NK-92 (cell line): ENCODE results near the gene ZNF691.
"Not testable (repeated sequence)": the region's sequence is repeated elsewhere in the genome, so short reads cannot be mapped to it uniquely, and the experiment has no call there.

Experiments
- DNase-seq: peaks from one replicate; lab custom pipeline; 2025; ENCODE audit not compliant: unreplicated experiment; lab: John Stamatoyannopoulos, UW

The ZNF691 gene, protein sequence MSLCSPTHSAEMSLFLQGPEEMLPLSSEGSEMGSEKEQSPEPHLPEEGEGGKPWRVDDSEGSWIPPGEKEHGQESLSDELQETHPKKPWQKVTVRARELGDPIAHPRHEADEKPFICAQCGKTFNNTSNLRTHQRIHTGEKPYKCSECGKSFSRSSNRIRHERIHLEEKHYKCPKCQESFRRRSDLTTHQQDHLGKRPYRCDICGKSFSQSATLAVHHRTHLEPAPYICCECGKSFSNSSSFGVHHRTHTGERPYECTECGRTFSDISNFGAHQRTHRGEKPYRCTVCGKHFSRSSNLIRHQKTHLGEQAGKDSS

DNA sequence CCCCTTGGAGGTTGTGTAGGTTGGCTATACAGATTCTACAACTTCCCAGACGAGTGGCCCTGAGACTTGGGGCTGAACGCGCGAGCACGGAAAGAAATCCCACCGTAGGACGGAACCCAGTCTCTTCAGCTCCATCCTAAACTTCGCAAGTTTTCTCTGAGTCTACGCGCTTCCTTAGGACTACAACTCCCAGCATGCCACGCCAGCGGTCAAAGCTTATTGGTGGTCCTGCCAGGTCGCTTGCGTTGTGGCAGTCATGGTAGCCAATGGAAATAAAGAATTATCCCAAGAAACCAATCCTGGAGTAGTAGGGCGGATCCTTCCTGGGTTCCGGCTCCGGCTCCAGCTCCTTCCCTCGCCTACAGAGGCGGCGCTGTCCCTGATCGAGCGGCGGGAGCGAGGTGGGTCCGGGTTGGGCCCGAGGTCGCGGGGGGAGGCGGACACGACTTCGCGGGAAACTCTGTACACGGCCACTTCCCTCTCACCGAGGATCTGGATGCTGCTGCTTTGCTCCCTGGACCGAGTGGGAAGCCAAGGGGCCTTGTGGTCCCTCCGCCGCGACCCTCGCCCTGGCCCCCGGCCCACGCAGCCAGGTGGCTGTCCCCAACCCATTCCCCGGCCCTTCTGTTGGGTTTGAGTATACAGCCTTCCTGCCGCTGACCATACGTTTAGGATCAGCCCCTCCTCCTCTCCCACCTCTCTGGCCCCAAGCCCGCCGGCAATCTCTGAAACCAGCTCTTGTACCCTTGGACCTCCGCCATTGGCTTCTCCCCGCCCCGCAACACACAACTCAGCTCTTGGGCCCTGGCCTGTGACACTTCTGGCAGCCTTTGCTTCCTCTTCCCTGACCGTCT is at the start of gene ZNF691:
TSS of gene ZNF691 (plus strand) at position 357 of the 854 bp plus-strand sequence. CDS start 3,046 bp downstream, outside the sequence.
- DNase-seq, result no peak

DNA sequence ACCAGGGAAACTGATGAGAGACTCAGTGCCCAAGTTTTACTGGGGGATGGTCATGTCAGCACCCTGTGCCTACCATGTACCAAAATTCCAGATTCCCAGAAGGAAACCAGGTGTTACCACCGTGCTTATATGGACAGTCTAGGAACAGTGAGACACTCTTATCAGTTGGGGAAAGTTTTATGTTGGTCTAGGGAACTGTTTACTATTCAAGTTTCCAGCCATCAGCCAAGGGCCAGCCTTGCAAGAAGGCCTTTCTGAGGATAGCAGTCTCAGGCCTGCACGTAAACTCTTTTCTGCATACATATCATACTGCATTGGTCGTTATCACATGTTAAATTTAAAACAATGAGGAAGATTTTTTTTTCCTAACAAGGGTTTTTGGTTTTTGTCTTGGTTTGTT is 49.0 kb upstream of the ZNF691 start:
- DNase-seq, result no peak

DNA sequence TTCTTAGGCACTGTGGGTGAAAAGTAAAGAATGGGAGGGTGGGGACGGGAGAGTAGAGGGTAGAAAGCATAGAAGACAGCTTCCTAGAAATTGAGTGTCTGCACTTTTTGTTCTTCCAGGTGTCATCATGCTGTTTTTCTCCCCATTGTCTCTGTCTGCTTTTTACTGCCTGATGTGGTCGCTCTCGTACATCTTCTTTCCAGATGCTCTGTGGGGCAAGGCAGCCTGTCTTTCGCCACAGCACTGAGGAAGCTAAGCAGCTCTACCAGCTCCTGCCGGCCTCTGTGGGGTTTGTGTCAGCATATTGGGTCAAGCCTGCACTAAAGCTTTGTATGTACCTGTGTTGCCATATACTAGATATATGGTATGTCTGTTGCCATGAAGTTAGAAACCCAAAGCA is 48.4 kb upstream of the ZNF691 start:
- DNase-seq, result no peak

DNA sequence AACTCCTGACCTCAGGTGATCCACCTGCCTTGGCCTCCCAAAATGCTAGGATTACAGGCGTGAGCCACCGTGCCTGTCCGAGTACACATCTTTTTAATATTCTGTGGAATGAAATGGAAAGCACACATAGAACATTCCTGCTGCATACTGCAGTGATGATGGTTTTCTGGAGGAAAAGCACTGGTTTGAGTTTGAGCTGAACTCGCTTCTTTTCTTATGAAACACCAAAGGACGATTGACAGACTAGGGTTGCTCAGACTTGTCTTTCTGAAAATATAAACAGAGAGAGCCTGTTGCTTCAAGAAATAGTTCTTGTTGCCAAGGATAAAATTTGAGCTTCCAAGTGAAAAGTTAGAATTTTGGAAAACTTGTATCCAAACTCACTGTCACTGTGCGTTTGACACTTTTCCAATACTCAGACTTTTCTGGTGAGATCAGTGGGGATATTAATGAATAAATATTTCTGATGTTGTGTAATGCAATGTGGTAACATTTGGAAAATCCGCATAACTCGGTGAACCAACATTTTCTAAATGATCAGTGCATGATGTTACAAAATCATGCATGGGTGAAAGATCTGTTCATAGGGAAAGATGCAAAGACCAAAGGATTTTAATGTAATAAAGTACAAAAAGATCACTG is 44.5 kb upstream of the ZNF691 start:
- DNase-seq, result no peak

DNA sequence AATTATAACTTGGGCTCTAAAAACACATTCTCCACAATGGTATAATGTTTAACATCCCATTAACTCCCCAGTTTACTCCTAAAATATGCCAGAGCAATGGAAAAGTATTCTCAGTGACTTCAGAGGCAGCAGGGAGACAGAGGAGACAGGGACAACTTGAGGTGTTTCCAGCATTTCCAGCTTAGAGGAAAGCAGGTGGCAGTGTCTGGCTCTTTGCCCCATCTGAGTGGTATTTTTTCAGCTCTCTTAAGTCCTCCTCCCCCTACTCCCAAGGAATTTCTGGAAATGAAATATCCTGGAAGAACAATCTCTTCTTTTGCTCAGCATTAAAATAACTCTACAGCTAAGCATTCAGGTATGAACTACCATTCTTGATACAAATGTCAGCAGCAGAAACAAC is 40.2 kb upstream of the ZNF691 start:
- DNase-seq, result no peak

DNA sequence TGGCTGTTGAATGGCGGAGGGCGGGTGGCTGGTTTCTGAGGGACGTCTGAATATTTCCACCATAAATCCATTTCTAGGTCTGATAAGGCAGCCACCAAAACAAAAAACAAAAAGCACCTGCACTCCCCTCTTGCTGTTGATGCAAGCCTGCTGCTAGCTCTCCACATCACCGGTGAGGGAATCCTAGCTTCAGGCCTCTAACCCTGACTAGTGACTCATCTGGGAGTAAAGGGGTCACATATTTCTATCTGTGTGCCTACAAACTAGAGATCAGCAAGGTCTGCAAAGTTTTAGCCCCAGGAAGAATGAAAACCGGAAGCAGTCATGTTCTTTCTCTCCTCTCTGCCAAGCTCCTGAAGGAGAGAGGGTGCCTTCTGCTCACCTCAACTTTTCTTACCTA is 39.8 kb upstream of the ZNF691 start:
- DNase-seq, result no peak

DNA sequence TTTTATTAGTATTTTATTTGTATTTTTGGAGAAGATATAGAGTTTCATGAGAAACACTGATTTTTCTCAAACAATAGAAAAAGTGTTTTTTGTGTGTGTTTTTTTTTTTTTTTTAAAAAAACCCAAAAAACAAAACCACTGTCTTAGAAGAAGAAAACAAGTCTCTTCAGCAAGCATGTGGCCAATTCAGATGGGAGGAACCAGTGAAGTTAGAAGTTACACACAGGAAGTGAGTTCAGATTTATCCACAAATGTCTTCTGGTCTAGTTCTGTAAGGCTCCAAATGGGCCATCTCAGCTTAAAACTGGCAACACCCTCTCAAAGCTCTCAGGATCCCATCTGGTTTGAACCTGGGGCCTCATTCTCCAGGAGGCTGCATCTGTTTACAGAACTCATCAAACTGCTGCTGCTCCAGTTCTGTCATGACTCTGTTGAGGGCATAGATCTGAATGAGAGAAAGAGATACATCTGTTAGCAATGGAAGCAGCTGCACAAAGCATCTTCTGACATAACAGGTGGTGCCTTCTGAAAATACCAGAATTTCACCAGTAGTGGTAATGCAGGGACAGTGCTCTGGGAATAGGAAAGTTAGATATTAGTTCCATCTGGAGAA is 39.3 kb upstream of the ZNF691 start:
- DNase-seq, result no peak

DNA sequence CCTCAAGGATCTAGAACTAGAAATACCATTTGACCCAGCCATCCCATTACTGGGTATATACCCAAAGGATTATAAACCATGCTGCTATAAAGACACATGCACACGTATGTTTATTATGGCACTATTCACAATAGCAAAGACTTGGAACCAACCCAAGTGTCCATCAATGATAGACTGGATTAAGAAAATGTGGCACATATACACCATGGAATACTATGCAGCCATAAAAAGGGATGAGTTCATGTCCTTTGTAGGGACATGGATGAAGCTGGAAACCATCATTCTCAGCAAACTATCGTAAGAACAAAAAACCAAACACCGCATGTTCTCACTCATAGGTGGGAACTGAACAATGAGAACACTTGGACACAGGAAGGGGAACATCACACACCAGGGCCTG is 31.6 kb upstream of the ZNF691 start:
- DNase-seq, result not testable (repeated sequence)

DNA sequence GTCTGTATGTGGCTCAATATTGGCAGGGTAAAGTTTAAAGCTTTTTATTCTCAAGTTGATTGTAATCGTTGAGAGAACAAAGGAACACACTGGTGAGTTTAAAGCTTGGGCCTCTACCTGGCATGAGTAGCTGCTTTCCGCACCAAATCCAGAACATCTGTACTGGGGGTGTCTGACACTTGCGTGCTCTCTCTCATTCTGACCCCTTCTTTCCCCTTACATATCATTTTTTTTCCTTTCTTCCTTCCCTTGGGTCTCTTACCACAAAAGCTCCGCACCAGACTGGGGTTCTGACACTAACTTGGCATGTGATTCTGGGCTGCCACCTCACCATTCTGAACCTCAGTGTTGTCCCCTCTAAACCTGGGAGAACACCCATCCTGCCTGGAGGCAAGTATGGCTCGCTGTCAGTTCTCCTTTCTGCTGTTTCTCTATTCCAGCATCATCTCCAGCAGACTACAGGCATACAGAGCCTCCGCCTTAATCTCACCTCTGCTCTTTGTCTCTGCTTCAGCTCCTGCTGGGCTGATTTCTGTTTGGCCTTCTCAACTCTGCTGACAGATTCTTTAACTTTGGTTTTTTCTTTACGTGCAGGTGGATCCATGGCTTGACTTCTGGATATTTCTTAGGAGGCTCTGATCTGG is 30.4 kb upstream of the ZNF691 start:
- no peak for DNase-seq

DNA sequence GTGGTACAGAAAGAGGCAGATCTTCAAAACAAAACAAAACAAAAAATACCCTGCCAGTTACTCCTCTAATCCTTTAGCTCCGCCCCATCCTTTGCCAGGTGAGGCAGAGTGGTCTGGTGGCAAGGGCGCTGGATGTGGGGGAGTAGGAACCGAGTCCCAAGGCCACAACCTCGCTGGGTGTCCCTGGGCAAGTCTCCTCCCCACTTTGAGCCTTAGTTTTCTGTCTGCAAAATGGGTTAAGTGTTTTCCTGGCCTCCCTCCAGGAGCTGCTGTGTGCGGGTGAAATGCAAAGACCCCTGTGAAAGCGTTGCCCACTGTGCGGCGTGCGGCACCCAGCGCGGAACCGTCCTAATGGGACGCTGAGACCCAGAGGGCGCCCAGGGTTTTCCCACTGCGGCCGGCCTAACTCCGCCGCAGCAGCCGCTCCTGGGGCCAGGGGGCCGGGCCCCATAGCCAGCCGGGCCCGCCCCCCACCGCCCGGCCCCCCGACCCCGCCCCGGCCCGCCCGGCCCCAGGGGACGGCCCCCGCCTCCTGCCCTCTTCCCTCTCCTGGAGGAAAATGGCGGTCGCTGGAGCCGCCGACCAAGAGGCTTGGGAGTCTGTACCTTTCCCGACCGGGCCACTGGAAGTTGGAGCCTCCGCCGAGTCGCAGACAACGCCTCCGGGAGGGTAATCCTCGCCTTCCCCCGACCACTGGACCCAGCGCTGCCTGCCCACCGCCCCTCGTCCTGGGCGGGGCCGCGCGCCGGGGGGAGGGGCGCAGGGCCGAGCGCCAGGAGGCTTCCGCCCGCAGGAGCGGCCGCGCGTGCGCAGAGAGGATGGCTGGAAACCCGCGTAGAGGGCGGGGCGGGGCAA is 29.6 kb upstream of the ZNF691 start, which contains the start of the genes ERMAP and SVBP:
TSS of gene ERMAP (plus strand) at position 538 of the 855 bp plus-strand sequence. CDS start 13,327 bp downstream, outside the sequence.
TSS of gene SVBP (minus strand) at position 813 of the 855 bp plus-strand sequence. CDS start 853 bp downstream, outside the sequence.
- DNase-seq, result peak; percentile 48

DNA sequence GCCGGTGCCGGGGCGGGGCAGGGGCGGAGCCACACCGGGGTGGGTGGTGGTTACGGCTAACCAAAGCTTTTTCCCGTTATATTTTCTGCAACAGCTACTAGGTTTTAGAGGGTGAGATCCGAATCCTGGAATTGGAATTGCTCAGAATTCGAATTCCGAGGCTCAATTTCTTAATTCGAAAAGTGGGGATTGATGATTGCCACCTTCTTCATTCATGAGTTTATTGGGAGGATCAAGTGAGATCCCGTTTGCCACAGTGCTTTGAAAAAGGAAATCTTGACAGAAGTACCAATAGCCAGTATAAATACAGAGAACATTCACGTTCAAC is 29.0 kb upstream of the ZNF691 start:
- DNase-seq, result no peak

DNA sequence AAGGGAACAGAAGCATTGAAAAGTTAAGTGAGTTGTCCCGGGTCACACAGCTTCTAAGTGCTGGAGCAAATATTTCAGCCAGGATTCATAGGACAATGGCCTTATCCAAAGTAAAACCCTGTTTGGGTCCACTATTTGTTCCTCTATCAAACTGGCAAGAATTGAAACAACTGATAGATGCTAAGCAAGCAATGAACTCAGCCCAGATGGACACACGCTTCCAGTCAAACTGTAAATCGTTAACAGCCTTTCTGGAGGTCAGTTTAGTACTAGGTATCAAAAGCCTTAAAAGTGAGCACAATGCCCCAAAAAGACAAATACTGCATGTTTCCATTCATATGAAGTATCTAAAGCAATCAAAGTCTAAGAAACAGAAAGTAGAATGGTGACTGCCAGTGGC is 28.4 kb upstream of the ZNF691 start:
- no peak for DNase-seq

DNA sequence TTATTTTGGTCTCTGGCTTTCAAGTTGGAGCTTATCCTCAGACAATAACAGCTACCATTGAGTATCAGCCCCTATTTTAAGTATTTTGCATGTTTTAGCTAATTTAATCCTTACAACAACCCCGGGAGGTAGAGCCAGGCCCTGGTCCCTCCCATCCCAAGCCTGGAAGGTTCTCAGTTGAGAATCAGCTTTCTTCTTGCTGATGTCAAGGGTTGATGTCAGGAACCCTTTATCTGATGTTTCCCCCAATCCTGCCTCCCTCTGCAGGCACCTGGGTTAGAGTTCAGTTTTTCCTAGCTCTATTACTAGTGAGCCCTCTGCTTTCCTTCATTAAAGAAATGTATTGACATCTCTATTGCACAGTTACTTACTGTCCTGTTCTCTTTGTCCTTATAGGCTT is 25.6 kb upstream of the ZNF691 start:
- DNase-seq, result no peak

DNA sequence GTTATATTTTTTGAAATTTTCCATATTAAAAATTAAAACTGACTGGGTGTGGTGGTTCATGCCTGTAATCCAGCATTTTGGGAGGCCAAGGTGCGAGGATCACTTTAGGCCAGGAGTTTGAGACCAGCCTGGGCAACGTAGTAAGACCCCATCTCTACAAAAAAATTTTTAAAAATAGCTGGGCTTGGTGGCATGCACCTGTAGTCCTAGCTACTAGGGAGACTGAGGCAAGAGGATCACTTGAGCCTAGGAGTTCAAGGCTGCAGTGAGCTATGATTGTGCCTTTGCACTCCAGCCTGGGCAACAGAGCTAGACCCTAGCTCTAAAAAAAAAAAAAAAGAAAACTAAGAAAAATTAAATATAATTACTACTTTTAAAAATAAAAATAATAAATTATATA is 24.7 kb upstream of the ZNF691 start:
- DNase-seq, result no peak

DNA sequence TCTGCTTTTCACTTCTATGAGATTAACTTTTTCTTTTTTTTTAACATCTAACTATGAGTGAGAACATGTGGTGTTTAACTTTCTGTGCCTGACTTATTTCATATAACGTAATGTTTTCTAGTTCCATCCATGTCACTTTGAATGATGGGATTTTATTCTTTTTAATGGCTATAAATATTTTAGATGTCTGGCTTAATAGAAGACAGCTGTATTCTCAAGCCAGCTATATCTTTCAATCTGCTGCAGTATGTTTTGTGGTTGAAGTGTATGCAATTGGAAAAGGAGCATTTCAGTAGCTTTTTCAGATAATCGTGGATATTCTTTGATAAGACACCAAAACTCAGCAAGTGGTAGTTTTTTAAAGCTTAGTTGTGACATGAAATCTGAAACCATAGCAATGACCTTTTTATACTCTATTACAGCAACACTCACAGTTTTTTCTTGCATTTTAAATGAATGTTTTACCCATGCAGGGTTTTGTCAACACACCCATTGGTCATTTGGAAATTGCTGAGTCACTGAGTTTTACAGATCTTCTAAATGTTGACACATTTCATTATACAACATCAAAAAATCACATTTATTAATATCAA is 23.5 kb upstream of the ZNF691 start:
- DNase-seq, result no peak

DNA sequence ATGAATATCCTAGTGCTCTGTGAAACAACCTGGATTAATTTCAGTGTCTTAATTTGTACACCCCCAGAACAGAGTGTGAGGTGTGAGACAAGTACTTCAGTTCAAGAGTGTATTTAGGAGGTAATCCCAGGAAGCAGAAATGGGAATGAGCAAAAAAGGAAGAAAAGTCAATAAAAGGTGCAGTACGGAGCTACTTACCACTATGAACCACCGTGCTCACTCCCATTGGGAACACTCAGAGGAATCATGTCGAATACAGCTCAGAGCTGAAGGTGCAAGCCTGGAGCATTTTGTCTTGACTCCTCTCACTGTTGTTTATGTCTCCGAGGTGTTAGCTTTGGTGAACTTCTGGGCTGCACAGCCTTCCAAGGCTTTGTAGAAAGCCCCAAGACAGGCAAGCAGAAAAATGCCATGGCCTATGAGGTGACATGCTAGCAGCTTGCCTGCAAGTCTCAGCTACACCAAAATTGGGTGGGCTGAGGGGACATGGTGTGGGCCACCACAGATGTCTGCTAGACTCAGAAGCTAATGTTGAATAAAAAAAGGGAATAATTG is 21.9 kb upstream of the ZNF691 start:
- DNase-seq, result no peak

DNA sequence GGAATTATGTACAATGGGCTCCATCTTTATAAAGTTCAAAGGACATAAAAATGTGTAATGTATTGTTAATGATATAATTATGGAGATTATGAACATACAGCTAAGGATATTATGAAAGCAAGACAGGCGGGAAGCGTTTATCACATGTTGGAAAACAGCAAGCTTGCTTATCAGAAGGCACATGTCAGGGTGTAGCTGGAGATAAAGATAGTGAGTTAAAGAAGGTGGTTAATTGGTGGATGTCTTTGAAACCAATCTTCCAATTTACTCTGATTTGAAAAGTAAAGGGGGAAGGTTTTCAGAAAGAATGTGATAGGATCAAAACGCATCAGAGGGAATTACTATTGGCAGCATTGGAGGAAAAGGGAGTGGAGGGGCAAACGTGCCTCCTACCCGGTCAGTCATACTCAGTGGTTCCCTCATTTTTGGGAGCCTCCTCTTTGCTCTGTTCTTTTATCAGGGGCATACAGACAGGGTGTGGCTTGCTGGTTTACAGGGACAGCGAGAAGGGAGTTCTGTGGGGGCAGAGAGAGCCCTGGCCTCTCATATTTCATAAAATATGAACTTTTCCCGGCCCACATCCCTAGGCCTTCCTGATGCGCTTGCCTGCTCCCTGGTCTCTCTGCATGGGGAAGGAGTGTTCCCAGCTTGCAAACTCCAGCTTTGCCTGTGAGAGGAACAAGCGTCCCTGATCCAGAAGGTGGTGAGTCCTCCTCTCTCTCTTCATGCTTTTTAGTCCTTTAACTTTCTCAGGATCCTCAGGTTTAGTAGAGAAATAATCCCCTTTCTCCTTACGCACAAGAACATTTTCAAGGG is 21.2 kb upstream of the ZNF691 start:
- DNase-seq, result no peak

DNA sequence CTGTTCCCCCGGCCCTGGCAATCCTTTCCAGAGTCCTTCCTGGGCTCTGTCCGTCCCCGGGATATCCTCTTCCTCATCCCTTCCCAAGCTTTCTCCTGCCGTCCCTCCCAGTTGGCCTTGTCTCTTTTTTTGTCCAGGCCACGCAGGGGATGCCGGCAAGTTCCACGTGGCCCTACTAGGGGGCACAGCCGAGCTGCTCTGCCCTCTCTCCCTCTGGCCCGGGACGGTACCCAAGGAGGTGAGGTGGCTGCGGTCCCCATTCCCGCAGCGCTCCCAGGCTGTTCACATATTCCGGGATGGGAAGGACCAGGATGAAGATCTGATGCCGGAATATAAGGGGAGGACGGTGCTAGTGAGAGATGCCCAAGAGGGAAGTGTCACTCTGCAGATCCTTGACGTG is 15.8 kb upstream of the ZNF691 start:
- DNase-seq, result no peak
